ENCODE results near the gene RRP7A.
"Not testable (repeated sequence)": the region's sequence is repeated elsewhere in the genome, so short reads cannot be mapped to it uniquely, and the experiment has no call there.

GRCh38 chr22:42508327-42508974 lies 11.1 kb downstream of the RRP7A start:
- TF ChIP-seq, protein P1, sequence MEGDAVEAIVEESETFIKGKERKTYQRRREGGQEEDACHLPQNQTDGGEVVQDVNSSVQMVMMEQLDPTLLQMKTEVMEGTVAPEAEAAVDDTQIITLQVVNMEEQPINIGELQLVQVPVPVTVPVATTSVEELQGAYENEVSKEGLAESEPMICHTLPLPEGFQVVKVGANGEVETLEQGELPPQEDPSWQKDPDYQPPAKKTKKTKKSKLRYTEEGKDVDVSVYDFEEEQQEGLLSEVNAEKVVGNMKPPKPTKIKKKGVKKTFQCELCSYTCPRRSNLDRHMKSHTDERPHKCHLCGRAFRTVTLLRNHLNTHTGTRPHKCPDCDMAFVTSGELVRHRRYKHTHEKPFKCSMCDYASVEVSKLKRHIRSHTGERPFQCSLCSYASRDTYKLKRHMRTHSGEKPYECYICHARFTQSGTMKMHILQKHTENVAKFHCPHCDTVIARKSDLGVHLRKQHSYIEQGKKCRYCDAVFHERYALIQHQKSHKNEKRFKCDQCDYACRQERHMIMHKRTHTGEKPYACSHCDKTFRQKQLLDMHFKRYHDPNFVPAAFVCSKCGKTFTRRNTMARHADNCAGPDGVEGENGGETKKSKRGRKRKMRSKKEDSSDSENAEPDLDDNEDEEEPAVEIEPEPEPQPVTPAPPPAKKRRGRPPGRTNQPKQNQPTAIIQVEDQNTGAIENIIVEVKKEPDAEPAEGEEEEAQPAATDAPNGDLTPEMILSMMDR (IDR thresholded peaks at IDR 0.05; ENCODE audit: borderline replicate concordance, extremely low read depth, low read length, poor library complexity, severe bottlenecking) = not testable (repeated sequence)
- TF ChIP-seq EZH2 (IDR thresholded peaks at IDR 0.05; ENCODE audit: borderline replicate concordance, low read depth, low read length, severe bottlenecking) = not testable (repeated sequence)
